ENCODE data around the gene FANCD2. TPM values are rescaled to one million over a fixed set of nuclear protein-coding genes. Genes with fewer than 3 reads are reported as not detected.
"Not testable (repeated sequence)": the region's sequence is repeated elsewhere in the genome, so short reads cannot be mapped to it uniquely, and the experiment has no call there.

Gene FANCD2
- total RNA-seq, 1 donor from 2014 or later = 12.5 TPM

- ATAC-seq = no peak
Measured at GRCh38 chr3:10108091-10108490, 81.9 kb downstream of the FANCD2 start, which contains the start of gene FANCD2OS. TSS of gene FANCD2OS (minus strand) at chr3:10108255. CDS start at chr3:10104774, 3,481 bp downstream.

GRCh38 chr3:10115326-10116137, 89.3 kb downstream of the FANCD2 start, which contains the start of gene BRK1:
TSS of gene BRK1 (plus strand) at chr3:10115675. CDS start at chr3:10115702, 27 bp downstream.
- peak; percentile 100 for ATAC-seq

GRCh38 chr3:10116138-10116460, 89.9 kb downstream of the FANCD2 start:
- peak; percentile 8 for ATAC-seq

- ATAC-seq = no peak
Measured at GRCh38 chr3:10116928-10117327, 90.7 kb downstream of the FANCD2 start.

- no peak for ATAC-seq
Measured at GRCh38 chr3:10119376-10119775, 93.1 kb downstream of the FANCD2 start.

GRCh38 chr3:10121064-10121463, 94.8 kb downstream of the FANCD2 start:
- ATAC-seq = no peak

- ATAC-seq = no peak
Measured at GRCh38 chr3:10122724-10123123, 96.5 kb downstream of the FANCD2 start.

- not testable (repeated sequence) for ATAC-seq
Measured at GRCh38 chr3:10135872-10136271, 109.6 kb downstream of the FANCD2 start.

- no peak for ATAC-seq
Measured at GRCh38 chr3:10136426-10137005, 110.3 kb downstream of the FANCD2 start.

GRCh38 chr3:10137178-10137577, 110.9 kb downstream of the FANCD2 start:
- ATAC-seq = no peak

- ATAC-seq = no peak
Measured at GRCh38 chr3:10140996-10141546, 114.8 kb downstream of the FANCD2 start.

GRCh38 chr3:10142707-10143560, 116.7 kb downstream of the FANCD2 start:
- ATAC-seq = no peak

GRCh38 chr3:10145685-10146084, 119.4 kb downstream of the FANCD2 start:
- no peak for ATAC-seq

- no peak for ATAC-seq
Measured at GRCh38 chr3:10149226-10149625, 123.0 kb downstream of the FANCD2 start.

- no peak for ATAC-seq
Measured at GRCh38 chr3:10150987-10151386, 124.8 kb downstream of the FANCD2 start.

Other genes with a start within 250 kb of the FANCD2 start
- gene TADA3, start 234.0 kb upstream of the FANCD2 start, total RNA-seq = 32.3 TPM
- 154 TPM for gene ARPC4, start 233.4 kb upstream of the FANCD2 start, total RNA-seq
- gene TTLL3, start 216.2 kb upstream of the FANCD2 start, total RNA-seq = 12.3 TPM
- 29.1 TPM for gene RPUSD3, start 182.4 kb upstream of the FANCD2 start, total RNA-seq
- gene CIDEC, start 146.2 kb upstream of the FANCD2 start, total RNA-seq = not detected
- gene JAGN1, start 135.8 kb upstream of the FANCD2 start, total RNA-seq = 18.4 TPM
- gene IL17RE, start 123.6 kb upstream of the FANCD2 start, total RNA-seq = 12.9 TPM
- 26.6 TPM for gene IL17RC, start 109.3 kb upstream of the FANCD2 start, total RNA-seq
- gene CRELD1, start 92.6 kb upstream of the FANCD2 start, total RNA-seq = 4.6 TPM
- gene PRRT3, start 74.0 kb upstream of the FANCD2 start, total RNA-seq = 0.56 TPM
- gene EMC3, start 39.6 kb upstream of the FANCD2 start, total RNA-seq = 54.8 TPM
- gene FANCD2OS, start 81.8 kb downstream of the FANCD2 start, total RNA-seq = not detected
- gene BRK1, start 89.2 kb downstream of the FANCD2 start, total RNA-seq = 108 TPM
- gene VHL, start 115.3 kb downstream of the FANCD2 start, total RNA-seq = 22.0 TPM
- gene IRAK2, start 138.5 kb downstream of the FANCD2 start, total RNA-seq = 6.0 TPM
- 16.9 TPM for gene TATDN2, start 222.0 kb downstream of the FANCD2 start, total RNA-seq

Measured in esophagus mucosa (tissue), 1 donor.